Measurements from ENCODE around the gene GEMIN8.

The GEMIN8 gene

DNA sequence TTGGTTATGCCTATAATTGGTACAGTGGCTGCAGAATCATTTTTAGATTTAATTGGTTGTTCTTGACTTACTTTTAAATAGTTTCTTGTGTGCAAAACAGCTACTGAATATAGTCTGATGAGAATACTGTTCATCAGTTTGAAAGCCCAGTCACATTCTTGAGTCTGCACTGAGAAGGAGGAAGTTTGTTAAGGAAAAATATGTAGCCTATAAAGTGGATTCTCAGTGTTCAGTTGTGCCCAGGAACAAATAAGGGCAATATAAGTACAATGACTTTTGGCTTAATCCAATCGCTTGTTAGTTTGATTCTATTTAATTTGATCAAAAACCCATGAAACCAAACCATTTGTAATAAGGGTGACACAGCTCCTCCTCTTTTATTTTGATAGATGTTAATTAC is 32.8 kb upstream of the GEMIN8 start:
- no peak for TF ChIP-seq CTCF (conservative IDR thresholded peaks at IDR 0.05; ENCODE audit: low read length)
- H3K4me3 ChIP-seq (ENCODE audit: low read length): no peak overlapping the region
- DNase-seq (ENCODE audit: low read depth): no peak

DNA sequence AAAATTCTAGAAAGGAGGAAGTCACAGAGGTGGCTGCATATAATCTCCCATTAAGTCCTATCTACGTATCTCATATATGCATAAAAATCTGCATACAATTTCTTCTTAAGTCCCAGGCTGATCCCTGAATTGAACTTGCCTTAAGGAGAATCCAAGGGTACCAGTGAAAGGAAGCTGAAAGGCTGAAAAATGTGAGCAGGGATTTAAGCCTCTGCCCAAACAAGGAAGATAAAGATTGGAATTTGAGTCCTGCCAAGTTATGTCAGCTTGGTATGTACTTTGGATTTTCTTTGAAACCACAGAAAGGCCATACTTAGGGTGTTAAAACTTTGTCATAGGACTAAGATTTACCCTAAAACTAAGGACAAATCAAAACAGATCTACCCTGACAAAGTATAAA is 26.5 kb upstream of the GEMIN8 start:
- peak; percentile 35 for DNase-seq (ENCODE audit: low read depth)
- no peak overlapping the region for H3K4me3 ChIP-seq (ENCODE audit: low read length)
- no peak for TF ChIP-seq CTCF (conservative IDR thresholded peaks at IDR 0.05; ENCODE audit: low read length)

GRCh38 chrX:14051416-14051815 is 21.7 kb upstream of the GEMIN8 start:
- DNase-seq (ENCODE audit: low read depth): peak; percentile 2
- TF ChIP-seq CTCF (conservative IDR thresholded peaks at IDR 0.05; ENCODE audit: low read length): peak; percentile 20; the same call in 1 of the 2 replicates
- no peak overlapping the region for H3K4me3 ChIP-seq (ENCODE audit: low read length)

- DNase-seq (ENCODE audit: low read depth): peak; percentile 29
- no peak for TF ChIP-seq CTCF (conservative IDR thresholded peaks at IDR 0.05; ENCODE audit: low read length)
- H3K4me3 ChIP-seq (ENCODE audit: low read length): no peak overlapping the region
Measured at GRCh38 chrX:14050709-14051108, 21.0 kb upstream of the GEMIN8 start.

DNA sequence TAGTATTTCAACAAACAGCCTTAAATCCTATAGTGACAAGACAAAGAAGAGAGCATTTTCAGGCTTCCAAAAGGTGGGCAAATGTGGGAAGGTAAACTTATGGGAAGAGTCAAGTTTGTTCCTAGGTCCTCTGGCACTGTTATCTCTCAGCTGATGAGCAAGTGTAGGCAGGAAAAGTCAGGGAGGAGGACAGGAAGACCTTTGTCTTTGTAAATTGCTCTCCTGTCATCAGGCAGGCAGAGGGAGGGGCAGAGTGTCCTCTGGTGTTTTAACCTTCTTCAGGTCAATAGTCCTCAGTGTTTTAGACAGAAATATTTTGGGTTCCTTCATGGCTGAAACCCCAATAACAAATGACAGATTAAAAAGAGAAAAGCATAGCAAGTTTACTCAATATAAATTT is 13.5 kb upstream of the GEMIN8 start:
- H3K4me3 ChIP-seq (ENCODE audit: low read length): no peak overlapping the region
- no peak for DNase-seq (ENCODE audit: low read depth)
- TF ChIP-seq CTCF (conservative IDR thresholded peaks at IDR 0.05; ENCODE audit: low read length): no peak

DNA sequence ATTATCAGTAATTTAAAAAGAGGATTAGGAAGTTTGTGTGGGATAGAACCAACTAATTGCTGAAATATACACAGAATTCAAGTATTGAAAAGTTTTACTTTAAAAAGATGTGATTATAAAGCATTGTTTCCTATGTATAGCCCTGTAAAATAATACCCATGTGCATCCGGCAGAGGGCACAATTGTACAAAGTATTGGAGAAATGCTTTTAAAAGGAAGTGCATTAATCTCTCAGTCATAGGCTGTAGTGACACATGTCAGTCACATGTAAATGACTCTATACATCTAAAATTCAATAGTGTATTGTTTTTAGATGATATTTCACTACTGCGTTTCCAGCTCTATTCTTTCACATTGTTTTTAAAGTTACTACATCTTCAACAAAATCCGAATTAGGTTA is 9.7 kb upstream of the GEMIN8 start:
- TF ChIP-seq CTCF (conservative IDR thresholded peaks at IDR 0.05; ENCODE audit: low read length): peak; percentile 65
- peak; percentile 23 for DNase-seq (ENCODE audit: low read depth)
- H3K4me3 ChIP-seq (ENCODE audit: low read length): no peak overlapping the region

DNA sequence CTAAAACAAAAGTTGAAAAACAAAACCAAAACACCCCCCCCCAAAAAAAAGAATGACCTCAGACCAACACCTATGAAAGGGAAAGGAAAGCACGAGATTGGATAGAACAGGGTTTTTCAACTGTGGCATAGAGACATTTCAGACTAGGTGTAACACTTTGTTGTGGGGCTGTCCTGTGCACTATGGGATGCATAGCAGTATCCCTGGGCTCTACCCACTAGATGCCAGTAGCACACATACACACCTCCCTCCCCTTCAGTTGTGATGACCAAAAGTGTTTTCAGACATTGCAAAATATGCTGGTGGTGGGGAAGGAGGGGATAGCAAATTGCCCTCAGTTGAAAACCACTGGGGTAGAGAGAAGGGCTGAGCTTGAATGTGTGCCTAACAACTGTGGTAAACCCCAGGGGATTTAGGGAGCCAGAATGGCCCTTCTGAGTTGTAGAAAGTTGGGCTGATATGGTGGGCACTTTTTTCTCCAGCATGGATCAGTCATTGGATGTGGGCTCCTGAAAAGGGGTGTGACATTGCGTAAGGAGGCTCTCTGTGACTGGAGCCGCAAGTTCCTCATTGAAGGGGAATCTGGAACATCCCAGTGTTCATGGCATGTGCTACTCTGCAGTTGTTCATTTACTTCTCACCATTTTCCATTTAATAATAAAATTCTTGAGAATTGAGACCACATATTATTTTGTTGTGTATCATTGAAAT is 8.8 kb upstream of the GEMIN8 start:
- no peak overlapping the region for H3K4me3 ChIP-seq (ENCODE audit: low read length)
- DNase-seq (ENCODE audit: low read depth): no peak
- no peak for TF ChIP-seq CTCF (conservative IDR thresholded peaks at IDR 0.05; ENCODE audit: low read length)

Measured in AG10803 (cell line).